Neural progenitor cell (in vitro differentiated cells): ENCODE measurements around the gene NT5DC3. TPM values are rescaled to one million over a fixed set of nuclear protein-coding genes. Genes with fewer than 3 reads are reported as not detected.
A peak's percentile ranks its signal among the peaks of the same experiment; 100 is the strongest.
"Not testable (repeated sequence)": the region's sequence is repeated elsewhere in the genome, so short reads cannot be mapped to it uniquely, and the experiment has no call there.

ENCODE experiments used
- DNase-seq: peaks from one replicate; pipeline ENCODE4 v3.0.0-alpha.2; 2016; ENCODE audit warnings: low spot score
- H2AFZ ChIP-seq: fragments of 200-600 bp; sonication (generic); replicated peaks from 2 replicates; pipeline ENCODE4 v1.6.1; 2016; ENCODE audit warnings: antibody characterized with exemption
- H3F3A ChIP-seq: fragments of 200-600 bp; sonication (generic); 2 replicates; pipeline ENCODE4 v1.6.1; 2016; ENCODE audit warnings: antibody characterized with exemption, low read depth
- H3K27ac ChIP-seq: fragments of 200-600 bp; sonication (generic); 2 replicates; pipeline ENCODE4 v1.5.1; 2016; ENCODE audit warnings: mild to moderate bottlenecking
- H3K27me3 ChIP-seq: fragments of 200-600 bp; sonication (generic); 2 replicates; pipeline ENCODE4 v1.6.1; 2016; ENCODE audit warnings: mild to moderate bottlenecking, moderate library complexity
- H3K36me3 ChIP-seq: fragments of 200-600 bp; sonication (generic); 2 replicates; pipeline ENCODE4 v1.5.1; 2016
- H3K4me1 ChIP-seq: fragments of 200-600 bp; sonication (generic); 2 replicates; pipeline ENCODE4 v1.6.1; 2016; ENCODE audit warnings: mixed run types
- H3K4me2 ChIP-seq: fragments of 200-600 bp; sonication (generic); 2 replicates; pipeline ENCODE4 v1.6.1; 2016
- H3K4me3 ChIP-seq: fragments of 200-600 bp; sonication (generic); 2 replicates; pipeline ENCODE4 v1.5.1; 2016
- H3K79me2 ChIP-seq: fragments of 200-600 bp; sonication (generic); 2 replicates; pipeline ENCODE4 v1.6.1; 2016; ENCODE audit warnings: low read depth
- H3K9ac ChIP-seq: fragments of 200-600 bp; sonication (generic); 2 replicates; pipeline ENCODE4 v1.6.1; 2016
- H3K9me3 ChIP-seq: fragments of 200-600 bp; sonication (generic); 2 replicates; pipeline ENCODE4 v1.5.1; 2016; ENCODE audit warnings: low read depth
- H4K20me1 ChIP-seq: fragments of 200-600 bp; sonication (generic); 2 replicates; pipeline ENCODE4 v1.6.1; 2016; ENCODE audit warnings: low read depth
- H3K27ac Mint-ChIP-seq: 3 replicates; pipeline ENCODE4 v1.8.0; 2021; ENCODE audit warnings: mixed read lengths
- H3K27me3 Mint-ChIP-seq: 2 replicates; pipeline ENCODE4 v1.8.0; 2022; ENCODE audit warnings: low read depth, mild to moderate bottlenecking, inconsistent platforms, moderate library complexity, mixed read lengths; ENCODE audit not compliant: insufficient read depth
- H3K36me3 Mint-ChIP-seq: 3 replicates; pipeline ENCODE4 v1.8.0; 2021; ENCODE audit warnings: mixed read lengths
- H3K4me1 Mint-ChIP-seq: 3 replicates; pipeline ENCODE4 v1.8.0; 2021; ENCODE audit warnings: mixed read lengths
- H3K4me3 Mint-ChIP-seq: 3 replicates; pipeline ENCODE4 v1.8.0; 2021; ENCODE audit warnings: mild to moderate bottlenecking, moderate library complexity, mixed read lengths
- H3K9me3 Mint-ChIP-seq: 3 replicates; pipeline ENCODE4 v1.8.0; 2020; ENCODE audit warnings: mixed read lengths
- CTCF ChIP-seq: fragments of 200-600 bp; sonication (generic); IDR thresholded peaks from 2 replicates; pipeline ENCODE4 v1.5.1; 2017; ENCODE audit warnings: antibody characterized with exemption, mild to moderate bottlenecking
- EZH2 ChIP-seq: fragments of 200-600 bp; sonication (generic); IDR thresholded peaks from 2 replicates; pipeline ENCODE4 v1.6.1; 2017; ENCODE audit warnings: antibody characterized with exemption, mild to moderate bottlenecking, moderate library complexity
- EZH2phosphoT487 ChIP-seq: fragments of 200-600 bp; sonication (generic); IDR thresholded peaks from 2 replicates; pipeline ENCODE4 v1.6.1; 2017; ENCODE audit warnings: antibody characterized with exemption
- total RNA-seq: library from RNA; depleted of rRNA; stranded (reverse); fragments of >200 nt; gene quantifications from 2 replicates; pipeline ENCODE4 v1.2.3, GENCODE V29; 2015; ENCODE audit warnings: low replicate concordance

The NT5DC3 gene
- total RNA-seq, 1 donor from 2014 or later = 3.1 TPM

- peaks cover 32% of the 10 kb centered on the region for H3K4me1 Mint-ChIP-seq
- Histone ChIP-seq H3F3A (no peaks in the 10 kb centered on the region), H3K4me2 (no peak overlapping the region), H3K4me3 (no peak overlapping the region), H3K36me3 (no peaks in the 10 kb centered on the region), H3K4me1 (peaks cover 13% of the 10 kb centered on the region), H3K9ac (no peak overlapping the region), H3K27ac (no peak overlapping the region), H3K9me3 (no peaks in the 10 kb centered on the region), H2AFZ (no peak overlapping the region), H3K27me3 (peaks cover 16% of the 10 kb centered on the region), H3K79me2 (peaks cover 31% of the 10 kb centered on the region), H4K20me1 (no peaks in the 10 kb centered on the region)
- no peak for DNase-seq
- peaks cover 7% of the 10 kb centered on the region for H3K9me3 Mint-ChIP-seq
- peaks cover 7% of the 10 kb centered on the region for H3K36me3 Mint-ChIP-seq
- no peak overlapping the region for H3K27ac Mint-ChIP-seq
- peaks cover 2% of the 10 kb centered on the region for H3K27me3 Mint-ChIP-seq
- no peak for TF ChIP-seq EZH2phosphoT487
- no peak for TF ChIP-seq CTCF
- TF ChIP-seq EZH2 = no peak
- no peak overlapping the region for H3K4me3 Mint-ChIP-seq
Measured at GRCh38 chr12:103836345-103836744, 4.7 kb downstream of the NT5DC3 start.

- Mint-ChIP-seq H3K9me3 (peaks cover 11% of the 10 kb centered on the region), H3K4me1 (peaks cover 32% of the 10 kb centered on the region), H3K27ac (peak overlapping the region; percentile 80), H3K36me3 (peaks cover 10% of the 10 kb centered on the region)
- H3K27ac ChIP-seq, H3F3A ChIP-seq, H3K4me3 ChIP-seq, H3K9ac ChIP-seq, H3K27me3 Mint-ChIP-seq, H4K20me1 ChIP-seq, H3K4me2 ChIP-seq, H2AFZ ChIP-seq, H3K36me3 ChIP-seq, H3K9me3 ChIP-seq, H3K4me3 Mint-ChIP-seq, DNase-seq: not testable (repeated sequence)
- Histone ChIP-seq H3K4me1 (peaks cover 13% of the 10 kb centered on the region), H3K79me2 (peaks cover 31% of the 10 kb centered on the region), H3K27me3 (peaks cover 16% of the 10 kb centered on the region)
Measured at GRCh38 chr12:103835747-103836335, 5.2 kb downstream of the NT5DC3 start.

- Histone ChIP-seq H4K20me1 (no peaks in the 10 kb centered on the region), H3F3A (no peaks in the 10 kb centered on the region), H3K4me2 (no peak overlapping the region), H3K79me2 (peaks cover 28% of the 10 kb centered on the region), H3K4me1 (peaks cover 13% of the 10 kb centered on the region), H3K36me3 (no peaks in the 10 kb centered on the region), H3K27me3 (peaks cover 7% of the 10 kb centered on the region), H3K27ac (no peak overlapping the region), H2AFZ (no peak overlapping the region), H3K9me3 (no peaks in the 10 kb centered on the region), H3K4me3 (no peak overlapping the region), H3K9ac (no peak overlapping the region)
- Mint-ChIP-seq H3K27ac (peak overlapping the region; percentile 52), H3K27me3 (no peaks in the 10 kb centered on the region), H3K36me3 (peaks cover 10% of the 10 kb centered on the region), H3K9me3 (peaks cover 12% of the 10 kb centered on the region), H3K4me3 (peak overlapping the region; percentile 43), H3K4me1 (peaks cover 29% of the 10 kb centered on the region)
- TF ChIP-seq EZH2phosphoT487 = no peak
- no peak for TF ChIP-seq CTCF
- TF ChIP-seq EZH2 = no peak
- DNase-seq = no peak
Measured at GRCh38 chr12:103834942-103835341, 6.1 kb downstream of the NT5DC3 start.

- Histone ChIP-seq H3K4me3 (no peak overlapping the region), H3K27me3 (no peaks in the 10 kb centered on the region), H4K20me1 (no peaks in the 10 kb centered on the region), H3K4me2 (no peak overlapping the region), H3K27ac (no peak overlapping the region), H3K9me3 (no peaks in the 10 kb centered on the region), H3K9ac (no peak overlapping the region), H3K4me1 (peaks cover 13% of the 10 kb centered on the region), H3F3A (no peaks in the 10 kb centered on the region), H2AFZ (no peak overlapping the region), H3K36me3 (no peaks in the 10 kb centered on the region), H3K79me2 (peaks cover 18% of the 10 kb centered on the region)
- H3K9me3 Mint-ChIP-seq = peaks cover 11% of the 10 kb centered on the region
- H3K4me1 Mint-ChIP-seq = peaks cover 25% of the 10 kb centered on the region
- H3K36me3 Mint-ChIP-seq = peaks cover 10% of the 10 kb centered on the region
- H3K27ac Mint-ChIP-seq = no peak overlapping the region
- no peak overlapping the region for H3K4me3 Mint-ChIP-seq
- TF ChIP-seq EZH2 = no peak
- TF ChIP-seq CTCF = peak; percentile 29
- TF ChIP-seq EZH2phosphoT487 = no peak
- H3K27me3 Mint-ChIP-seq = no peaks in the 10 kb centered on the region
- peak; percentile 33 for DNase-seq
Measured at GRCh38 chr12:103833891-103834290, 7.1 kb downstream of the NT5DC3 start.
